Smooth muscle cell of the brain vasculature (primary cell): Measurements from ENCODE around the gene DNAH10.

Source experiments
- DNase-seq: peaks from one replicate; pipeline ENCODE4 v3.0.0-alpha.2; 2012; ENCODE audit warnings: low read depth, low spot score

DNAH10 gene, protein sequence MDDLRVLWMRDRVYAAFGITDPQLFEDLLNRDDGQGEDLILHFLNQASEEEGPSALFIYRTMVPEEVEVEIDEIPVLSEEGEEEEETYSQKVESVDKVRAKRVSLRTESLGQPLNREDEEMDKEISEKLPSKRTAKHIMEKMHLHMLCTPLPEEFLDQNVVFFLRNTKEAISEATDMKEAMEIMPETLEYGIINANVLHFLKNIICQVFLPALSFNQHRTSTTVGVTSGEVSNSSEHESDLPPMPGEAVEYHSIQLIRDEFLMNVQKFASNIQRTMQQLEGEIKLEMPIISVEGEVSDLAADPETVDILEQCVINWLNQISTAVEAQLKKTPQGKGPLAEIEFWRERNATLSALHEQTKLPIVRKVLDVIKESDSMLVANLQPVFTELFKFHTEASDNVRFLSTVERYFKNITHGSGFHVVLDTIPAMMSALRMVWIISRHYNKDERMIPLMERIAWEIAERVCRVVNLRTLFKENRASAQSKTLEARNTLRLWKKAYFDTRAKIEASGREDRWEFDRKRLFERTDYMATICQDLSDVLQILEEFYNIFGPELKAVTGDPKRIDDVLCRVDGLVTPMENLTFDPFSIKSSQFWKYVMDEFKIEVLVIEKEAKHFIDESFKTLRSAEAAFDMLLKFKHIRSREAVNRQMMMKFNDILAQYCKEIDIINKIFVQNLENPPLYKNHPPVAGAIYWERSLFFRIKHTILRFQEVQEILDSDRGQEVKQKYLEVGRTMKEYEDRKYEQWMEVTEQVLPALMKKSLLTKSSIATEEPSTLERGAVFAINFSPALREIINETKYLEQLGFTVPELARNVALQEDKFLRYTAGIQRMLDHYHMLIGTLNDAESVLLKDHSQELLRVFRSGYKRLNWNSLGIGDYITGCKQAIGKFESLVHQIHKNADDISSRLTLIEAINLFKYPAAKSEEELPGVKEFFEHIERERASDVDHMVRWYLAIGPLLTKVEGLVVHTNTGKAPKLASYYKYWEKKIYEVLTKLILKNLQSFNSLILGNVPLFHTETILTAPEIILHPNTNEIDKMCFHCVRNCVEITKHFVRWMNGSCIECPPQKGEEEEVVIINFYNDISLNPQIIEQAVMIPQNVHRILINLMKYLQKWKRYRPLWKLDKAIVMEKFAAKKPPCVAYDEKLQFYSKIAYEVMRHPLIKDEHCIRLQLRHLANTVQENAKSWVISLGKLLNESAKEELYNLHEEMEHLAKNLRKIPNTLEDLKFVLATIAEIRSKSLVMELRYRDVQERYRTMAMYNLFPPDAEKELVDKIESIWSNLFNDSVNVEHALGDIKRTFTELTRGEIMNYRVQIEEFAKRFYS (N-terminal part only)

GRCh38 chr12:123761841-123762714, at the start of gene DNAH10:
TSS of gene DNAH10 (plus strand) at chr12:123762301. CDS start at chr12:123762337, 36 bp downstream.
- DNase-seq: no peak

GRCh38 chr12:123712780-123713319, 49.3 kb upstream of the DNAH10 start:
- no peak for DNase-seq

DNA sequence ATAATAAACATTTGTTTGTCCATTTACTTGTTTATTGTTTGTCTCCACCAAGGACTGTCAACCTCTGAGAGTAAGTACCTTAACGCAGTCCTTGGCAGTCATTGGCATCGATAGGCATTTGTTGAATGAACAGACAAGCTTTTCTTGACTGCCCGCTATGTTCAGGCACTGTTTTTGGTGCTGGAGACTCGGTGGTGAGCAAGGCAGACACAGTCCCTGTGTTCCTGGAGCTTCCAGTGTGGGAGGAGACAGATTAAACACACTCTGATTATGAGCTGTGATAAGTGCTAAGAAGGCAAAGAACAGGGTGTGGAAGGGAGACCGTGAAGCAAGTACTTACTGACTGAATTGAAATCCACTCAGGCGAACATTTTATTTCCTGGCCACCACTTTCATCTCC, 48.7 kb upstream of the DNAH10 start:
- DNase-seq: no peak

DNA sequence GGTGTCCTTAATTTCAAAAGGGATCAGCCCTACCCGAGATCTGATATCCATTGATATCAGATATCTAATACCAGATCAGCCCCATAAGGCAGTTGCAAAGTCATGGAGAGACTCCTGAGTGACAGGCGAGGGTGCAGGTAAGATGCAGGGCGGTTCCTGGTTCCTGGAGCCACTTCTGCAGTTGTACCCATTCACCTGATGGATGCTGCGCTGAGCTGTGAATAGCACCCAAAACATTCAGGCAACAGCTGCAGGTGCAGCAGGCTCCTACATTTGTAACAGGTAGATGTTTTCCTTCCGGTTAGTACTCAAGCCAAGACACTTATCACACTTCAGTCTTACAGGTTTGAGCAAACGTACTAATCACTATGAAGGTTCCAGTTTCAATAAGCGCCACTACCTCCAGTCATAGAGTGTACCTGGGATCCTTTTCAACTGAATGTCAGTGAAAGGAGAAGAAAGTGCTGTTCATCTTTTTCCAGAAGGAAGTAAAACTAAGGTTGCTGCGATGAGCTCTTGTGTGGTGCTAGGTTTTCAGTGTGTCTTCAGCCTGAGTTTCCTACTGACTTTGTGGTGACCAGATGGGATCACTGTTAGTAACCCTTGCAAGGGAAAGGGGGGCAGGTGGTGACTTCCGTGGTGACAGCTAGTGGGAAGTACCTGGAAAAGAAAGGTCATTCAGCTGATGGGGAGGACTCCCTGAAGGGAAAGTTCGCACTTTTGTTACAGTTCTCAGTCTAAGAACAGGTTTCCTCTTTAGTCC, 48.1 kb upstream of the DNAH10 start:
- no peak for DNase-seq

- DNase-seq: no peak
Measured at GRCh38 chr12:123715195-123715594, 46.9 kb upstream of the DNAH10 start.

DNA sequence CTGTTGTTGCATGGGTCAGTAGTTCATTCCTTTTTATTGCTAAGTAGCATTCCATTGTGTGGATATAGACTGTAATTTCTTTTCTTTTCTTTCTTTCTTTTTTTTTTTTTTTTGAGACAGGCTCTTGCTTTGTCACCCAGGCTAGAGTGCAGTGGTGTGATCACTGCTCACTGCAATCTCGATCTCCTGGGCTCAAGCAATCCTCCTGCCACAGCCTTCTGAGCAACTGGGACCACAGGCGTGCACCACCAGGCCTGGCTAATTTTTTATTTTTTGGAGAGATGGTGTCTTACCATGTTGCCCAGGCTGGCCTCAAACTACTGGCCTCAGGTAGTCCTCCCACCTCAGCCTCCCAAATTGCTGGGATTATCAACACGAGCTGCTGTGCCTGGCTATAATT, 44.8 kb upstream of the DNAH10 start:
- no peak for DNase-seq

GRCh38 chr12:123720141-123720814, 41.8 kb upstream of the DNAH10 start:
- no peak for DNase-seq

DNA sequence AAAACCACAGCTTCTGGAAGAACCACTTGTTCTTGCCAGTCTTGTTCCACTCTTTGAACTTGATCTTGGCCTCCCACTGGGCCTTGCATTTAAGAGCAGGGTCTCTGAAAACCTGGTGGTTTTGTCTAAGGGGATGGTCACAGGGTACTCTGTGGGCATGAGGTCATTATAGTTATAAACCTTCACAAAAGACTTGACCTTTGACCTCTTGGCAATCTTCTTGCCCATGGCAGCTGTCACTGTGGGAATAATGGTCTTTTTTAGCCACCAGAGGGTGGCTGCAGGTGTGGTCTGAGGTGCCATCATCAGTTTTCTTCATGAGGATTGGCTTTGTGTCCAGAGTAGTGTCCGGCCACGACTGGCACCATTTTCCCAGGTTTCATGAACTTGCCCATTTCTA, 40.9 kb upstream of the DNAH10 start:
- DNase-seq: no peak

DNA sequence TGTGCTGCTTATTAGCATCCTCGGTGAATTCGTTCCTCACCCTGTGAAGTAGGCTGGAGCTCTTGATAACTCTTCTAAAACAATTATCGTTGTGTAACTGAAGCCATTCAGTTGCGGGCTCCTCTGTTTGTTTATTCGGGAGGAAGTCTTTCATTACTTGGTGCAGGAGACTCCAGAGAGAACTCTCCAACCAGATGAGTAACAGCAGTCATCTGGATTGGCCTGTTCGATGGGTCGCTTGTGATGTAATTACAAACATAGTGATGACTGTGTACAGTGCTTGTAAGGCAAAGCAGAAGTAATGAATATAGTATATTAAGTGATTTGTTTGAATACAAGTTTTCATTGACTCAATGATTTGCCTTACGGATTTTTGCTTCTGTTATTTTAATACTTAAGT, 39.1 kb upstream of the DNAH10 start:
- DNase-seq: no peak

DNA sequence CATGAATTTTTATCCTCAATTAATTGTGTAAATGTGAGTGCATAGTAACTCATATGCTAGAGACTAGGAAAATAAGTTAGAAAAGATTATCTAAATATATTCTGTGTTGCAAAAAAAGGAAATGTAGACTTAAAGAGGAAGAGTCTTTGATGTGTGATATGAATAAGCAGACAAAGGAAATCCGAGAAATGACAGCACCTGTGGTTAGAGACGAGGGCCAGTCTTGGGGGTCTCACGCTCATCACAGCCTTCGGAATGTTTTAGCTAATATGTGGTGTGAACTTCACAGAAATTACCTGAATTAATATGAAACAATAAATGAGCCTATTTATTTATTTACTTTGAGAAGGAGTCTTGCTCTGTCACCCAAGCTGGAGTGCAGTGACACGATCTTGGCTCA, 38.3 kb upstream of the DNAH10 start:
- DNase-seq: no peak

DNA sequence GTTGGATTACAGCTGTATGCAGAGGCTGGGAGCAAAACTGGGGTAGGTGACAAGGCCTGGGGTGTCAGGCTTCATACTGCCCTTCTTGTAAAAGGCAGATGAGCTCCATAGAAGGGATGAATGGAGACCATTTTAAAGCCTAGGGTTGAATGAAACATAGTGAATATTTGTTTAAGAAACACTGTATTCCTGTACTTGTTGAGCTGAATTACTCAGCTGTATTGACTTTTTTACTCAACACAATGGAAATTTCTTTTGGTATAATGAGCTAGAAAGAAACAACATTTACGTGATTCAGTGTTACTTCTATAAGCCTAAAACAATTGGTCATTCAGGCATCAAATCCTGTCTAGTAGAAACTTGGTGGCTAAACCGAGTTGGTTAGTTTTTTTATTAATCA, 35.9 kb upstream of the DNAH10 start:
- DNase-seq: no peak

GRCh38 chr12:123726962-123727361, 35.1 kb upstream of the DNAH10 start:
- DNase-seq: no peak

- no peak for DNase-seq
Measured at GRCh38 chr12:123727878-123728277, 34.2 kb upstream of the DNAH10 start.

- no peak for DNase-seq
Measured at GRCh38 chr12:123731596-123731995, 30.5 kb upstream of the DNAH10 start.

DNA sequence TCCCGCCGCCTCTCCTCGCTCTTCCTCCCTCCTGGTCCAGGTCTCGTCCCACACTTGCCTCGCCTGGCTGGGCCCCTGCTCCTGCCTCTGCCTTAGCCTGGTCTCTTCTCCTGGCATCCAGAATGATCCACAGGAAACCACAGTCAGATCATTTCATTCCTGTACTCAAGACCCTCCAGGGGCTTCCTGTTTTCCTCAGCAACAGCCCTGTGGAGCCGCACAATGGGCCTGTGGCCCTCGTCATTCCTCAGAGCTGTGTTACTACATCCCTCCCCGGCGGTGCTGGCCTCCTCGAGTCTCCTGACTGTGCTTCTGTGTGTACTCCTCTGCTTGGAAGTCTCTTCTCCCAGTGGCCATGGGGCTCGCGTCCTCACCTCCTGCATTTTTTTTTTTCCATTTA, 29.9 kb upstream of the DNAH10 start:
- DNase-seq: no peak

DNA sequence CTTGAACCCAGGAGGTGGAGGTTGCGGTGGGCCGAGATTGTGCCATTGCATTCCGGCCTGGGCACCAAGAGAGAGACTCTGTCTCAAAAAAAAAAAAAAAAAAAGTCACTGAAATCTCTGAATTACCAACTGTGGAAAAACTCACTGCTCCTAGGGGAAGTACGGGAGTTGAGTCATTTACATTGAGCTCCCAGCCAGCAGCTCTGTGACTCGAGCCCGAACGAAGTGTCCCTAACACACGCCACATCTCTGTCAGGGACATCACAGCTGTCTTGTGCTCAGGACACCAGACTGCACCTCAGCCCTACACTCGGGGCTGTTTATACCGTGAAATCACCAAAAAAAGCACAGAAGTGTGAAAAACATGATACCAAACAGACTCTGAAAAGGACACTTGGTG, 28.9 kb upstream of the DNAH10 start:
- DNase-seq: no peak

GRCh38 chr12:123734268-123734667, 27.8 kb upstream of the DNAH10 start:
- DNase-seq: no peak

DNA sequence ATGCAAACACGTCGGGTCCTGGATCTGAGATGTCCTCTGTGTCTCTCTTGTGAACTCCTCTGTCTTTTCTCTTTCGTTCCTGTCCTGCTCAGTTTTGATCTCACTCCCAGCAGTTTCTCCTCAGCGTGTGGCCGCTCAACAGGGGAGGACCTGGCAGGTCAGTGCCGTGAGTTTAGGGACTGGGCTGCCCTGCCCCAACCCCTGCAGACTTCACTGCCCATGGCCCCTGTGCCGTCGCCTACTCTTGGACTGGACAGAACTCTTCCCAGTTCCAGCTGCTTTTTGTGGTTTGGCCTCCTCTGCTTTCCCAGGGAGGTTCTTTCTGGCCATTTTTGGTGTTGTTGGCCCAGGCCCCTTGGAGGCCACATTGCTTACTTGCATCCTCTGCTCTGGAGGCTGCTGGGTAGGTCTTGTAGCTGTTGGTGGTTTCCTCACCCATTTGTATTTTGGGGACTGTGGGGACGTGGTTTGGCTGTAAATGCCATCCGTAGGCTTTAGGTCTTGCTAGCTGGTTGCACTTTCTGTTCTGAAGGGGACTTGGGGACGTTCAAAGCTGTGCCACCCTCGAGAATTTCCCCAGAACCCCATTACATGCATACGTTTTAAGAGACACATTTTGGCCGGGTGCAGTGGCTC, 20.0 kb upstream of the DNAH10 start:
- no peak for DNase-seq

- no peak for DNase-seq
Measured at GRCh38 chr12:123743002-123743401, 19.1 kb upstream of the DNAH10 start.
